HG03280 (cell line): ENCODE measurements around the gene NUP98.

Experiments used
- ATAC-seq: cut with Tn5 transposase; IDR thresholded peaks from one replicate; pipeline ENCODE4 v1.9.1; 2021; ENCODE audit warnings: mild to moderate bottlenecking, moderate library complexity; ENCODE audit not compliant: unreplicated experiment

The NUP98 gene

GRCh38 chr11:3797329-3798090 is at the start of gene NUP98:
Gene NUP98, minus strand, starts transcription at chr11:3797554. Its CDS starts 15,437 bp downstream, at chr11:3782117.
- peak; percentile 96 for ATAC-seq

- no peak for ATAC-seq
Measured at GRCh38 chr11:3845670-3846069, 48.3 kb upstream of the NUP98 start.

GRCh38 chr11:3845246-3845645 is 47.9 kb upstream of the NUP98 start:
- ATAC-seq: no peak

- ATAC-seq: no peak
Measured at GRCh38 chr11:3843326-3843725, 46.0 kb upstream of the NUP98 start.

- peak; percentile 51 for ATAC-seq
Measured at GRCh38 chr11:3841426-3842350, 44.3 kb upstream of the NUP98 start.

- peak; percentile 45 for ATAC-seq
Measured at GRCh38 chr11:3840870-3841425, 43.6 kb upstream of the NUP98 start, which contains the start of gene RHOG. Gene RHOG, minus strand, starts transcription at chr11:3840959. Its CDS starts 12,821 bp downstream, at chr11:3828138.

GRCh38 chr11:3840004-3840869 is 42.9 kb upstream of the NUP98 start:
- peak; percentile 0 for ATAC-seq

- no peak for ATAC-seq
Measured at GRCh38 chr11:3838504-3838903, 41.1 kb upstream of the NUP98 start.

GRCh38 chr11:3837793-3838192 is 40.4 kb upstream of the NUP98 start:
- ATAC-seq: no peak

GRCh38 chr11:3836903-3837302 is 39.5 kb upstream of the NUP98 start:
- ATAC-seq: no peak

GRCh38 chr11:3835751-3836150 is 38.4 kb upstream of the NUP98 start:
- ATAC-seq: no peak

GRCh38 chr11:3834664-3835461 is 37.5 kb upstream of the NUP98 start:
- ATAC-seq: no peak

GRCh38 chr11:3834349-3834663 is 37.0 kb upstream of the NUP98 start:
- ATAC-seq: no peak

- ATAC-seq: no peak
Measured at GRCh38 chr11:3833449-3833848, 36.1 kb upstream of the NUP98 start.

GRCh38 chr11:3832816-3833215 is 35.5 kb upstream of the NUP98 start:
- ATAC-seq: no peak

GRCh38 chr11:3831378-3832239 is 34.3 kb upstream of the NUP98 start:
- no peak for ATAC-seq

GRCh38 chr11:3830730-3831129 is 33.4 kb upstream of the NUP98 start:
- ATAC-seq: no peak

- ATAC-seq: no peak
Measured at GRCh38 chr11:3830088-3830487, 32.7 kb upstream of the NUP98 start.
